HG02870 (cell line): ENCODE measurements around the gene PCDH9.

Source experiments
- ATAC-seq: cut with Tn5 transposase; IDR thresholded peaks from one replicate; pipeline ENCODE4 v1.9.1; 2021; ENCODE audit warnings: mild to moderate bottlenecking, moderate library complexity; ENCODE audit not compliant: unreplicated experiment

PCDH9 gene

DNA sequence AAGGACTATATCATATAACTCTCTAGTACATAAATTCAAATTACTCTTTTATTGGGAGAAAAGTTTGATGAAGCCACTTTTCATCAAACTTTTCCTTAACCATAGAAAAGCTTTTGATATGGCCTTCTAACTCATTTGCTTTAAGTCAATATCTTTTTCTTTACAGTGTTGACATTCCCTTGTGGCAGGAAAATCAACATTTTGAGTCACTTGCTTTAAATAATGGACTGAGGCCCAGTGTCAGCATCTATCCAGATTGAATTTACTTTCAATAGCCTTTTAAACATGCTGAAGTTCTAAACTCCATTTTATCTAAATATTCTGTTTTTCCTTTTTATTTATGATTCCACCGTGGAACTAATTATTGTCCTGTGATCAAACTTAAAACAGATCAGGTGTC lies 62.7 kb downstream of the PCDH9 start:
- ATAC-seq = no peak

- no peak for ATAC-seq
Observed at GRCh38 chr13:67161176-67161575, 69.0 kb downstream of the PCDH9 start.

- ATAC-seq = no peak
Observed at GRCh38 chr13:67158903-67159302, 71.2 kb downstream of the PCDH9 start.

GRCh38 chr13:67156723-67157060 lies 73.4 kb downstream of the PCDH9 start:
- no peak for ATAC-seq

DNA sequence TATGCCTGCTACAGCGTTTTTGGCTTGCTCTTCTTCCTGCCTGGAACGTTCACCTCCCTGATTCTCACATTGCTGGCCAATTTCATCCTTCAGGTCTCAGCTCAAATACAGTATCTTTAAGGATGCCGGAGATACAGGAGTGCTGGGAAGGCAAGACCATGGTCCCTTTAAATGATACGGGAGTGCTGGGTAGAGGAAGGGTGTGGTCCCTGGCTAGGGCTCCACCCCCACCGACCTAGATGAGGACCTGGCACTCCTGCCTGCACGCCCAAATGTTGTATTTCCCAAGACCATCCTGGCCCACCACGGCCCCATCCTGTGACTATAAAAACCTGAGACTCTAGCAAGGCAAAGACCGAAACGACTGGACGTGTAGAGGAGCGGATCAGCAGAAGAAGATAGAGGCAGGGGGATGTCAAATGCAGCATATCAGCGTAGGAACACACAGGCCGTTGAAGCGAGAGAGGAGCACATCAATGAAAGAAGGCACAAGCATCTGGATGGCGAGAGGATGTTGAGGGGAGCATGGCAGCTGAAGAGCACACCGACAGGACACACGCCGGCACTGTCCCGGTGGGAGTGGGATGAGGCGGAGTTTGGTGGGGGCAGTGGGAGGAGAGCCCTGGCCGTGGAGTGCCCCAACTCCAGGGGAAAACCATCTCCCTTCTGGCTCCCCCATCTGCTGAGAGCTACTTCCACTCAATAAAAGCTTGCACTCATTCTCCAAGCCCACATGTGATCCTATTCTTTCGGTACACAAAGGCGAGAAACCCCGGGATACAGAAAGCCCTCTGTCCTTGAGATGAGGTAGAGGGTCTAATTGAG lies 74.0 kb downstream of the PCDH9 start:
- ATAC-seq = no peak

DNA sequence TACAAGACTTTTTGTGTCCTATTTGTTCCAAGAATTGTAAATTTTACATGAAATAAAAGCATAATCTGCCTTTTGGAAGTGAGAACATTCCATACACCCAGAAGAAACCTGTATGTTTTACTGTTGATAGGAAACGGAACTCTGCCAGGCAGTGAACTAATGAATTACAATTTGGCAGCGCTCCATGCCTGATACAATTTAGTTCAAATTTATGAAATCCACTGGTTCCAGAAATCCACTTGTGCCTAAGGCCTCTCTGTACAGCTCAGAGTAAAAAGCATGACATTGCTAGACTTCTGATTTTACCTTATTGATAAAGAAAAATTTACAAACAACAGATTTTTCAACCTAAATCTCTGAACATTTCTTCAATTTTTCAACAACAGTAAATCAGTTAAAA lies 78.1 kb downstream of the PCDH9 start:
- ATAC-seq = no peak

- ATAC-seq = no peak
Observed at GRCh38 chr13:67151652-67152051, 78.5 kb downstream of the PCDH9 start.

GRCh38 chr13:67150608-67151007 lies 79.5 kb downstream of the PCDH9 start:
- ATAC-seq = no peak

- ATAC-seq = no peak
Observed at GRCh38 chr13:67148161-67148571, 82.0 kb downstream of the PCDH9 start.

- no peak for ATAC-seq
Observed at GRCh38 chr13:67147342-67148133, 82.6 kb downstream of the PCDH9 start.

DNA sequence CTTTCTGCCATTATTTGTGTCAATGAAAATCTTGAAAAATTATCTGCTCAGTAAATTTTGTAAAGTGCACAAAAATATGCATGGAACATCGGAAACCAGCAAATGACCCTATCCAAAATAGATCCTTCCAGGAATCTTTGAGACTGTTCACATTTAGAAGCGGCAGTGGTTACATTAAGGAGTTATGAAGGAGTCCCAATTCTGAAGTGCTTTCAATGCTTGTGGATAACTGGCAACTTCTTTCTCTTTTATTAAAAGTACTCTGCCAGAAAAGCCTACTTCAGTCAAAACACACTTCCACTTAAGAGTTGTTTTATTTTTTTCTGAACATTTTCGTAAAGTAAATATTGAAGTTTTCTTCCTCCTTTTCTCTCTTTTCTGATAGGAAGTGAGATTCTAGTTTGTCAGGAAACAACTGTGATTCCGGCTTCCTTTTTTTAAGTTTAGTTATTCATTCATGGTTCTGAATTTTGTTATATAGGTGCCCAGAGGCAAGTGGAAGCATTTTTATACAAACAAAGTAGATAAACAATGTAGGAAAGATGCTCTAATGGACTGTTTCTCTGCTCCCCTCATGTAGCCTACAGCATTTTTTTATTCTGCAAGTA lies 83.5 kb downstream of the PCDH9 start:
- ATAC-seq = no peak

- no peak for ATAC-seq
Observed at GRCh38 chr13:67145950-67146349, 84.2 kb downstream of the PCDH9 start.

DNA sequence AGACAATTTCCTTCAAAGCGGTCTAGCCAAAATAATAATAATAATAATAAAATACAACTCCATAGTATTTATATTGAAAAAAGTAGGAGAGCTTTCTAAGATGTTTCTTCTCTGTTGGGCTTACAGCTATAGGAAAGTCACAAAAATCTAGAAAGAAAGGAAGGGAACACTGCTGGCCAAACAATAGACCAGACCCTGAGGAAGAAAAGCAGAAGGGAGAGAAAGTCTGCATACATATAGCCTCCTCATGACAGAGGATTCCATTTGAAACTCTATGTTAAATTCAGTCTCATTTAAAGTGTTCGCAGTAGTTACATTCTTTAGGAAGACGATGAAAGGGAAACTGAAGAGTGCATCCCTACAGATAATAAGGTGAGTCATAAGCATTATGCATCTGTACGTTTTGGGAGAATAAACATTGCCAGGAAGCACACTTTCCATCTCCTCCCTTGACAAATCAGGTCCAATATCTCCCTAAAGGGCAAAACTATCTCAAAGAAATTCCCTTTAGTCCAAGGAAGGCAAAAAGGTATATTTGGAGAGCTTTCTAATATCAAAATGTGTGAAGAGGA lies 86.5 kb downstream of the PCDH9 start:
- ATAC-seq = no peak

DNA sequence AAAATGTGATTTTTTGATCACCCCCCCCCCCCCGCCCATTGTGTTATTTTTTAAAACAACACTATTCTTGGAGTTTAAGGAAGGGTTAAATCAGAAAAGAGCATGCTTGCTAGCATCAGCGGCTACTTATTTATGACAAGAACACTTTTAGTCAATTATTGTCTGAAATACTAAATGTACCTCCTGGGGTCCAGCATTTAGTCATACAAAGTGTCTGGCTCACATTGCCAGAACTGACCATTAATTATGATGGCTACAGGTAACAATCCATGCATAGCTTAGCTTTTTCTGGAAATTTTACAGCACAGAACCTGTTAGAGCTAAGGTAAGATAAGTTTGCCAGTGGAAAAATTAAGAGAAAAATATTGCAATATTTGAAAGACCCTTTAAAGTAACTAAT lies 90.1 kb downstream of the PCDH9 start:
- no peak for ATAC-seq

- no peak for ATAC-seq
Observed at GRCh38 chr13:67139551-67139950, 90.6 kb downstream of the PCDH9 start.

DNA sequence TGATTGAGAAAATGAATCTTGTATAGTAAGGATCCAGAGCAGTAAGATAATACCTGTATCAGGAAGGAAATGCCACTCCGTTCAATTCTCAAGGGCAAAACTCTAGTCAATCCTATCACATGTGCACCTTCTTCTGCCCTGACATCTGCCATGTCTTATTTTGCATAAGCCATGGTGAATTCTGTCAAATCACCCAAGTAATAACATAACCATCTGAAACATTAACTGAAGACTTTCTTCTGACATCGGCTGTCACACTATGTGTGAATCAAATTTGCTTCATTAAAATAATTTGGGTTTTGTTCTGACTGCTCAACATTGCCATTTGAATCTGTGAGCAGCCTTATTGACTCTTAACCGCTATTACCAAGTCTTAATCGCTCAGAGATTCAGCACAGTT lies 91.2 kb downstream of the PCDH9 start:
- ATAC-seq = no peak

DNA sequence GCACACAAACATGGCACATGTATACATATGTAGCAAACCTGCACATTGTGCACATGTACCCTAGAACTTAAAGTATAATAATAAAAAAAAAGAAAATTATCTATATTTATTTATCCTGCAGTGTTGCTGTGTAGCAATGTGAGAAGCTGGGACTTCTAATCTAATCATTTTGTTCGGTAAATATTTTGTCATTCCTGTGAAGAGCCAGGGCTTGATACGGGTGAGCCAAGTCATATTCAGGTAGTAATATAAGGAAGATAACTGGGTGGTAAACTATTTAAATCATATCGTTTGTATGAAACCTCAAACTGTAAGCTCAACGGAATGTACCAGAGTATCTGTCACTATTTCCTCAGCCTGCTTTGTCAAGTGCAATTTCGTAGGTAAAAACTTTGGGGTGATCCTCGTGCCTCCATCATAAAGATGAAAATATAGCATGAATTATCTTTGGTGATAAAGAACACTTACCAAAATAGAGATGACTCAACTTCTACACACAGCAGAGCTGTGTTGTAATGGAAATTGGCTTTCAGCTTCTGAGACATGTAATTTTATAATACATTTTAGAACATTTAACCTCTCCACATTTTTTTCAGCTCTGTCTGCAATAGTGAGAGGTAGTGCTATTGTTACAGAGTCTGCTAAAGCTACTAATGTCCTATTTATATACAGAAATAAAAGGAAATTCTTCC lies 92.9 kb downstream of the PCDH9 start:
- ATAC-seq = no peak

DNA sequence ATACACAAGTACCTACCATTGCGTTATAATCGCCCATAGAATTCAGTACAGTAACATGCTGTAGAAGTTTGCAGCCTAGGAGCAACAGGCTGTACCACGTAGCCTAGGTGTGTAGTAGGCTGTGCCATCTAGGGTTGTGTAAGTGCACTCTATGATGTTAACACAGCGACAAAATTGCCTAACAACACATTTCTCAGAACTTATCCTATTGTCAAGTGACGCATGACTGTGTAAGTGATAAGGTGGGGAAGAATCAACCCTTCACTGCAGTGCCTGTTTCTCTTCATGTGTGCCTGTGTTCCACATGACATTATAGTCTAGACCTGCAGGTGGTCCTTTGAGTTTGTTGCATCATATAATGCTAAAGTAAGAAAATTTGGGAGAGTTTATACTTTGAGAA lies 94.0 kb downstream of the PCDH9 start:
- ATAC-seq = no peak

DNA sequence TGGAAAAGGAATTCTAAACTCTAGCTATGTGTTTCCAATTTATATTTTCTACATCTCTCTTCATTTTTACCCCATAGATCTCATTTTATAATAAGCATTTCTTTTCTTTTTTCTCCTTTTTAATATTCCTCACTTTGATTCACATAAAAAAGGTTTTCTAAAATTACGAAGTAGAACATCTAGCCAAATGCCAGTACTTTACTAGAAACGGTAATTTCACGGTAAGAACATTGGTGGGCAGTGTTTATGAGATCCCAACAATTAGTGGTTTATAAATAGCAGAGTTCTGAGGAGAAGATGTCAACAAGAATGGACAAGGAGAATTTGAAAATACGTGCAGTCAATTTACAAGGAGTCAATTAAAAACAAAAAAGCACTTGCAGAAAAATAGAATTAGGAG lies 94.8 kb downstream of the PCDH9 start:
- no peak for ATAC-seq

- ATAC-seq = no peak
Observed at GRCh38 chr13:67134417-67135129, 95.6 kb downstream of the PCDH9 start.
